ENCODE measurements around the gene TP53I3.
"Not testable (repeated sequence)": the region's sequence is repeated elsewhere in the genome, so short reads cannot be mapped to it uniquely, and the experiment has no call there.

The TP53I3 gene

DNA sequence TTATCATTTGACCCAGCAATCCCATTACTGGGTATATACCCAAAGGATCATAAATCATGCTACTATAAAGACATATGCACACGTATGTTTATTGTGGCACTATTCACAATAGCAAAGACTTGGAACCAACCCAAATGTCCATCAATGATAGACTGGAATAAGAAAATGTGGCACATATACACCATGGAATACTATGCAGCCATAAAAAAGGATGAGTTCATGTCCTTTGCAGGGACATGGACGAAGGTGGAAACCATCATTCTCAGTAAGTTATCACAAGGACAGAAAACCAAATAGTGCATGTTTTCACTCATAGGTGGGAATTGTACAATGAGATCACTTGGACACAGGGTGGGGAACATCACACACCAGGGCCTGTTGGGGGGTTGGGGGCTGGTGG lies 16.1 kb upstream of the TP53I3 start:
- DNase-seq (ENCODE audit: low read depth in 2 of 2) = not testable (repeated sequence)

- DNase-seq (ENCODE audit: low read depth in 2 of 2) = not testable (repeated sequence)
Measured at GRCh38 chr2:24095171-24095677, 10.6 kb upstream of the TP53I3 start.

- not testable (repeated sequence) for DNase-seq (ENCODE audit: low read depth in 2 of 2)
Measured at GRCh38 chr2:24093270-24093669, 8.6 kb upstream of the TP53I3 start.

DNA sequence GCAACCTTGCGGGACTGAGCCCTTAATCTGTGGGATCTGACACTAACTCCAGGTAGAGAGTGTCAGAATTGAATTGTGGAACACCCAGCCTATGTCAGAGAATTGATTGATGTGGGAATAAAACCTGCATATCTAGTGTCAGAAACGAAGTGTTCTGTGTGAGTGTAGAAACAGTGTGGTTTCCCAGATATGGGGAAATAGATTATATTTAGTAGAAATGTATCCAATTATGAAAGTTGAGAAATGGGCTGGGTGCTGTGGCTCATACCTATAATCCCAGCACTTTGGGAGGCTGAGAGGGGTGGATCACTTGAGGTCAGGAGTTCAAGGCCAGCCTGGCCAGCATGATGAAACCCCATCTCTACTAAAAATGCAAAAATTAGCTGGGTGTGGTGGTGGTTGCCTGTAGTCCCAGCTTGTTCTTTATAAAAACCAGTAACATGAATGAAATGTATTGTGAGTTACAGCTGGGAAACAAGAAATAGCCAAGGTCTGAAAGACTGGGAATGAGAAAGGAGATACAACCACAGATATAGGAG lies 4.3 kb upstream of the TP53I3 start:
- DNase-seq (ENCODE audit: low read depth in 2 of 2) = no peak

DNA sequence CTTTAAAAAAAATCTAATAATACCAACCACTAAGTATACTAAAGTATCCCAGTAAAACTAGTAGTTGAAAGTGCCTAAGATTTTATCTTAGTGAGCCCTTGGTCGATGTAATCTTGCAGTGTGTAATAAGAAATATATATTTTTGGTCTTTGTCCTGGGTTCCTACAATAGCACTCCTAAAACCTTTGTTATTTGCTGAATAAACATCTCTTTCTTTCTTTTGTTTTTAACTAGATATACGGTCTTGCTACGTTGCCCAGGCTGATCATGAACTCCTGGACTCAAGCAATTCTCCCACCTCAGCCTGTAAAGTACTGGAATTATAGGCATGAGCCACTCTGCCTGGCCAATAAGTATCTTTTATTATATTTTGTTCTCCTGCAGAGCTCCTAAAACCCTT lies 2.4 kb upstream of the TP53I3 start:
- DNase-seq (ENCODE audit: low read depth in 2 of 2) = no peak

DNA sequence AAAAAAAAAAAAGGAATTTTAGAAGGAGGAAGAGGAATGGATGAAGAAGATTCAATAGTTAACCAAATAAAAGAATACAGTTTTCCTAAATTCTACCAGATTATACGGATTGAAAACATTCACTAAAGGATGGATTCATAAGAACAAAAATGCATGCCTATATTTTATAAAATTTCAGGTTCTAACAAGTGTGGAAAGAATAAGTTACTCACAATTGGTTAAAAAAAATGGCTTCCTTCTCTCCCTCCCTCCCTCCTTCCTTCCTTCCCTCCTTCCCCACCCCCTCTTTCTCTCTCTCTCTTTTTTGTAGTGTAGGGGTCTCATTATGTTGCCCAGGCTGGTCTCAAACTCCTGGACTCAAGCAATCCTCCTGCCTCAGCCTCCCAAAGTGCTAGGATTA lies 1.6 kb upstream of the TP53I3 start:
- no peak for DNase-seq (ENCODE audit: low read depth in 2 of 2)

DNA sequence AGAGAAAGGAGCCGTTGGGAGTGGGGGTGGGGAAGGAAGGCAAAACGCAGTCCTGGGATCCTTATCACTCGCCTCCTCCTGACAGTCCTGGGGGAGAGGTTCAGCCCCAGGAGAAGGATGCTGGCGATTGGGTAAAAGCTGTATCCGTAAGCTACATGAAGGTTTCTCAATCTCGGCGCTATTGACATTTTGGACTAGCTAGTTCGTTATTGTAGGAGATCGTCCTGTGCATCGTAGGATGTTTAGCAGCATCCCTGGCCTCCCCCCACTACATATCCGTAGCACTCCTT lies 511 bp upstream of the TP53I3 start:
- no peak for DNase-seq (ENCODE audit: low read depth in 2 of 2)

DNA sequence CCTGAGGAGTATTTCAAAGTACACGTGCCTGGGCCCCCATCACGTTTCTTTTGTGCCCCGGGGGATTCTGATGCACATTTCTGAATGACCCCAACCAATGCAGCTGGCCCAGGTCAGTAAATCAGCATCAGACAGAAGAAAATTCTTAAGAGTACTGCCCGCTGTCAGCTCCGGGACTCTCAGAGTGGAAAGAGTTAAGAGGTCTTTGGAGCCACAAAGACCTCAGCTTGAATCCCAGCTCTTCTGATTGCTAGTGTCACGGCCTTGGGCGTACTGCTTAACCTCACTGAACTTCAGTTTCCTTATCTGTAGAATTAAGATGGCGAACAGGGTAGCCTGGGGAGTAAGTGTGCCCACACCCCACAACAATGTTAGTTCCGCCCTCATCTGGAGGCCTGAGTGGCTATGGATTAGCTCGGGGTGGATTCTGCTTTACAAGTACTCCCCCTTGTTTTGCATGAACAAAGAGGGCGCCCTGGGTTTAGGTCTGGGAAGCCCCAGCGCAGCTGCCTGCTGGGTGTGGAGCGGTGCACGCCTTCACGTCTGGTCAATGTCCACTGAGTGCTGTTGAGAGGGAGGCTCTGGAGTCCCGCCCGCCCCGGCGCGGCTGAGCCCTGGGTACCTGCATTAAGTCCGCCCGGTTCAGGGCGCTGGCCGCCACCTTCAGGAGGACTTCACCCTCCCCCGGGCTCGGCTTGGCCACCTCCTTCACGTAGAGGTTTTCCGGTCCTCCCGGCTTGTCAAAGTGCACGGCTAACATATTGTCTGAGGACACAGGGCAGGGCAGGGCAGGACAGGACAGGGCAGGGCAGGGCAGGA lies 858 bp downstream of the TP53I3 start:
- no peak for DNase-seq (ENCODE audit: low read depth in 2 of 2)

DNA sequence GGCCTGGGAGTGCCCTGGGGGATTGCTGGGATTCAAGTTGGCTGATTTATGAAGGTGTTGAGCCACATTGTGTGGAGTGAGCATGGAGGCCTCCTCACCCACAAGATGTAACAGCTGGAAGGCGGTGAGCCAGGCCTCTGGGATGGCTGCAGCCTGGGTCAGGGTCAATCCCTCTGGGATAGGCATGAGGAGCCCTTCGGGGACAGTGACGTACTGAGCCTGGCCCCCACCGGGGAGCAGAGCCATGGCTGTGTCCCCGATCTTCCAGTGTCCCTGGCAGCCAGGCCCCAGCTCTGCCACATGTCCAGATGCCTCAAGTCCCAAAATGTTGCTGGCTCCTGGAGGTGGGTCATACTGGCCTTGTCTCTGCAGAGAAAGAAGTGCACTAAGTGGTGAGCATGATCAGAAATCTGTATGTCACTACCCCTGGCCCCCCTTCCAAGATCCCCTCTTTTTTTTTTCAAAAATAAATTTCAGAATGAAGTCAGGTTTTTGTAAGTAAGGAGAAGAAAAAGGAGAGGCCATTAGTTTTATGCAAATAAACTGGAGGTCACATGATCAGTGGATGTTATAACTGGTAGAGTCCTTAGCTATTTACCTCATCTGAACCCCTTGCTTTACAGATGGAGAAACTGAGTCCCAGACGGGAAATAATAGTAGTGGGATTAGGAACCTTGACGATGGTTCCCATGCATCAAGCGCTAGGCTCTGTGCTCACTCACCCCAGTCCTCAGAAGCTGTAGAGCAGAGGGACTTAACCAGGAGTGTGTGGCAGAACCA lies 1.7 kb downstream of the TP53I3 start:
- DNase-seq (ENCODE audit: low read depth in 2 of 2) = no peak

- no peak for DNase-seq (ENCODE audit: low read depth in 2 of 2)
Measured at GRCh38 chr2:24080701-24081100, 3.9 kb downstream of the TP53I3 start.

DNA sequence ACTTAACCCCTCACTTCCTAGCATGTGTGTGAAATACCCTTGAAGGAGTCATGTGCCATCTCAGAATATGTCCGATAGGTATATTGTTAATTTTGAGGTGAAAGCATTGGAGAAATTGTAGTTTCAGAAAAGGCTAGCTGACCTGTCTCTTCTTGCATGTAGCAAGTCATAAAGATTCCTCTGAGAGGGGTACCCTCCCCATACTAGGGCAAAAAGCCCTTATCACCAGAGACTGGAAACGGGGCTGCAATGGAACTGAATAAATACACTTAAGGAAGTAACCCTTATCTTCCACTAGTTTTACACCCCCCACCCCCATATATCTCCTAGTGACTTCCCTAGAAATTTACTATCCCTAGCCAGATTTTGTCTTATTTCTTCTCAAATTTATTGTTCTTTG lies 6.8 kb downstream of the TP53I3 start:
- no peak for DNase-seq (ENCODE audit: low read depth in 2 of 2)

DNA sequence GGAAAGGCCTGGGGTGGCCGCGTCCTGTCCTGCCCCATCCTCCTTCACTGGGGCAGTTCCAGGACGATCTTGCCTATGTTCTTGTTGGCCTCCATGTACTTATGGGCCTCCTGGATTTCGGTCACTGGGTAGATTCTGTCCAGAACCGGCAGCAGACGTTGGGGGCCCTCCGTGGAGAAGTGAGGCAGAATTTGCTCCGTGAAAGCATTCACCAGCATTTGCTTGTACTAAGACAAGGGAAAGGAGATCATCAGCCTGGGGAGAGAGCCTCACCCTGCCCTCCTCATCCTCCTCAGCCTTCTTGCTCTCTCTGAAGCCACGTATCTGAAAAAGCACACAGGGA lies 7.1 kb downstream of the TP53I3 start:
- no peak for DNase-seq (ENCODE audit: low read depth in 2 of 2)

DNA sequence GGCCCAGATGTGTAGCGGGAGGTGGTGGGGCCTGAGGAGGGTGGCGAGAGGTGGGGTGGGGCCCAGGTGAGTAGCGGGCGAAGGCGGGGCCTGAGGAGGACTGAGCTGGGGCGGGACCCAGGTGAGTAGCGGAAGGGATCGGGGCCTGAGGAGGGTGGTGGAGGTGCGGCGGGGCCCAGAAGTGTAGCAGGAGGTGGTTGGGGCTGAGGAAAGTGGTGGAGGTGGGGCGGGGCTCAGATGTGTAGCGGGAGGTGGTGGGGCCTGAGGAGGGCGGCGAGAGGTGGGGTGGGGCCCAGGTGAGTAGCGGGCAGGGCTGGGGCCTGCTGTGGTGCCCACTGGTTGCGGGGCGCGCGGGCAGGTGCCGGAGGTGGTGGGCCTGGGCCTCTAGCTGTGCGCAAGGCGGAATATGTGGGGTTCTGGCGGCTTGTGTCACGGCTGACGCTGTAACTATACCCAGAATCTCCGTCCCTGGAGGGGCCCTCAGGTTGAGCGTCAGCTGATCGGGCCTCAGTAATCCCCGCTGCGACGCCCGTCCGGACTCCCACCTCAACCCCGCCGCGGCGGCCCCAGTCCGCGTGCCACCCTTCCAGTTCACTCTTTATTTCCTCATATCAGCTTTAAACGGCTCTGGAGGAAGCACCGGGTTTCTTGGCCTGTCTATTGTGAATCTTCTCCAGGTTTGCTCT lies 7.6 kb downstream of the TP53I3 start:
- peak in 1 of 2 donors; percentile 1 for DNase-seq (ENCODE audit: low read depth in 2 of 2)

DNA sequence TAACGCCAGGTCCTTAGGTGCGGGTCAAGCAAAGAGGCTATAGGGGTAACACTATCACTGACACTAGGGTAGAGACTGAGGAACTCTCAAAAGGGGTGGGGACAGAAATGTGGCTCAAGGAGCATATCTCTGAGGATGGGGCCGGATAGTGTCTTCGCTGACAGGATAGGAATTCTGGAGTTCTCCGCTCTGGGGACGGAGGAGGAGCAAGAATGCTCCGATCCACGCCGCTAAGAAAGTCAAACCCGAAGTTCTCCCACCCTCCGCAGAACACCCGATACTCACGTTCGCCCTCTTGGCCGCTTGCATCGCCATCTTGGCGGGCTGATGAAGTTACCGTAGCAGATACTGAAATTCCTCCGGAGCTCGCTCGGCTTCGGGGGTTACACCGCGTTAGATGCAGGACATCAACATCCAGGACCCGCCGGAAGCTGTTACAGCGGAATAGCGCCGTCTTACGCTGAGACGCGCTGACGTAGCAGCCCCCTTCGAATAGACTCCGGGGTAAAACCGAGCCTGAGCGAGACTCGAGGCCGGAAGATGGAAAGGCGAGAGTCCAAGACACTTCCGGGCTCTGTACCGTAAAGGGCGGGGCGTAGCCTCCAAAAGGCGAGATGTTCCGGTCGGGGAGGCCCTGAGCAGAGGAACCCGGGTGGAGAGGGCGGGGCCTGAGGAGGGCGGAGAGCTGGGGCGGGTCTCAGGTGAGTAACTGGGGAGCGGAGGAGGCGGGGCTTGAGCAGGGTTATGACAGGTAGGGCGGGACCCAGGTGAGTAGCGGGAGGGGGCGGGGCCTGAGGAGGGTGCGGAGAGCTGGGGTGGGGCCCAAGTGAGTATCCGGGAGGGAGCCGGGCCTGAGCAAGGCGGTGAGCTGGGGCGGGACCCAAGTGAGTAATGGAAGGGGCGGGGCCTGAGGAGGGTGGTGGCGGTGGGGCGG lies 8.5 kb downstream of the TP53I3 start, which contains the start of gene SF3B6:
Gene SF3B6, minus strand, starts transcription at position 412 of the 934 bp plus-strand sequence. Its CDS starts 97 bp downstream, at position 315.
- peak; percentile 98 to 100 for DNase-seq (ENCODE audit: low read depth in 2 of 2)

DNA sequence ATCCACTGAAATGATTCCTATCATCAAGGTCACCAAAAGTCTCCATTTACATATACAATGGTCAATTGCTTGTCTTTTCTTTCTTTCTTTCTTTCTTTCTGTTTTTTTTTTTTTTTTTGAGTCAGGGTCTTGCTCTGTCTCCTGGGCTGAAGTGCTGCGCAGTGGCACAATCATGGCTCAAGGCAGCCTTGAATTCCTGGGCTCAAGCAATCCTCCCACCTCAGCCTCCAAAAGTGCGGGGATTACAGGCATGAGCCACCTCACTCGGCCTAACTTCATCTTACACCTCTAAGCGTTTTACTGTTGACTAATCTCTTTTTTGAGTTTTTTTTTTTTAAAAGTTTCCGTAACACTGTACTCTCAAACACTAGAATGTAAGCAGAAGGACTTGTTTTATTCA lies 9.4 kb downstream of the TP53I3 start:
- no peak for DNase-seq (ENCODE audit: low read depth in 2 of 2)

- no peak for DNase-seq (ENCODE audit: low read depth in 2 of 2)
Measured at GRCh38 chr2:24073816-24074215, 10.8 kb downstream of the TP53I3 start.

- DNase-seq (ENCODE audit: low read depth in 2 of 2) = no peak
Measured at GRCh38 chr2:24072259-24072658, 12.4 kb downstream of the TP53I3 start.

DNA sequence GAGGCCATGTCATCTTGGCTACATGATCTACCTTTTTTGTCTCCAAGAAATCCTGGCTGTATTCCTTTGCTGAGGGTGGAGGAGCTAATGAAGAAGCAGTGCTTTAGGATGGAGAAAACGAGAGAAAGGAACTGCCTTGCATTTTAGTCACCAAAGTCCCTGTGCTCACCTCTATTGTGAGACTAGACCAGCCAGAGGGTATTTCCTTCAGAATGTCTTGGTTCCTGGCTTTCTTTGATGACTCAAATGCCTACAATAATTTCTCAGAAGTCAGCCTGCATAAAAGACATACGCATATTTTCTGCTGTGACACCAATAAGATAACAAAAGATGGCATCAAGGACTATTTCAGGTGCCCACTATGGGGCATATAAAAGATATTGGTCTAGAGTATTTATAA lies 19.3 kb downstream of the TP53I3 start:
- no peak for DNase-seq (ENCODE audit: low read depth in 2 of 2)

DNA sequence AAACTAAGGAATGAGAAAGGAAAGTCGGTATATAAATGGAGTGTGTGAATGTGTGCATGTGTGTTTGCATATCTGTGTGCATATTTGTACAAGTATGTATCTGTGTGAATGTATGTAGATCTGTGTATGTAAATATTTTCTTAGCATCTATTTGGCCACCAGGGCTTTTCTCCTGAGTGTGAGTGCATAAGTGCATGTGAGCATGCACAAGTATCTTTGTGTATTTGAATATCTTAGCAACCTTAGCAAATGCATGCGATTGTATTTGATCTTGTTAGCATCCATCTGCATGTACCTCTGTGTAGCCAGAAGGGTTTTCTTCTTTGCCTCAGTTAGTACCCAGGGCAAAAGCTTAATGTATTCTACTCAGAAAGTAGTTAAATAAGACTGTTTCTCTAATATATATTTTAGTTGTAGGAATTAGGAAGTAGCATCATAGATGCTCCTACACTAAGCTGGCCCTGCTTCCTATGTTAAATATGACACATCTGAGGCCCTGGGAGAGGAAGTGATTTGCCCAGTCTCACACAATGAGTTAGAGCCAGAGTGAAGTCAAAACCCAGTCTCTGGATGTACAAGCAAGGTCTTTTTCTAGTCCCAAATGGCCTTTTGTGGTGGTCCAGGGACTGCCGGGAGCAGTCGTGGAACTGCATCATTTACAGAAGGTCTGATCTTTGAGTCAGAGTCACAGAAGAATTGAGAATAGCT lies 25.9 kb downstream of the TP53I3 start:
- no peak for DNase-seq (ENCODE audit: low read depth in 2 of 2)

- DNase-seq (ENCODE audit: low read depth in 2 of 2) = no peak
Measured at GRCh38 chr2:24055750-24056149, 28.9 kb downstream of the TP53I3 start.
